T-helper 1 cell (primary cell): ENCODE data around the gene PRDM16.
"Not testable (repeated sequence)": the region's sequence is repeated elsewhere in the genome, so short reads cannot be mapped to it uniquely, and the experiment has no call there.

Source experiments
- DNase-seq, 5 donors: peaks; one replicate each; pipeline ENCODE4 v3.0.0-alpha.2; 2012 to 2020

PRDM16 gene

DNA sequence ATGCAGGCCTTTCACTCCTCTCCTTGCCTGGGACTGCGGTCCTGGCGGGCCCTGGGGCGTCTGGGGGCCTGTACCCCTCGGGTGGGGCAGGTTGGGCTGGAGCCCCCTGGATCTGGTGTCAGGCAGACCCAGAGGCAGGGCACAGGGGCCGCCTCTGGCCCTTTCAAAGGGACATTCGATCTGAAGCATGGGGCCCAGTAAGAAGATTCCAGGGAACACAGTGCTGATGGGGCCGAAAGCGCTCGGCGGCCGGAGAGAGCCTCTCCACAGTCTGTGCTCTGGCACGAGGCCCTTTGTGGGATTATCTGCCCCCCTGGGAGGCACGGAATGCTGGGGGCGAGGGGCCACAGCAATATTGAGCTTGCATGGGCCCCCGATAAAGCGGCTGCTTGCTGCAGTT is 15.2 kb downstream of the PRDM16 start:
- DNase-seq, result no peak

DNA sequence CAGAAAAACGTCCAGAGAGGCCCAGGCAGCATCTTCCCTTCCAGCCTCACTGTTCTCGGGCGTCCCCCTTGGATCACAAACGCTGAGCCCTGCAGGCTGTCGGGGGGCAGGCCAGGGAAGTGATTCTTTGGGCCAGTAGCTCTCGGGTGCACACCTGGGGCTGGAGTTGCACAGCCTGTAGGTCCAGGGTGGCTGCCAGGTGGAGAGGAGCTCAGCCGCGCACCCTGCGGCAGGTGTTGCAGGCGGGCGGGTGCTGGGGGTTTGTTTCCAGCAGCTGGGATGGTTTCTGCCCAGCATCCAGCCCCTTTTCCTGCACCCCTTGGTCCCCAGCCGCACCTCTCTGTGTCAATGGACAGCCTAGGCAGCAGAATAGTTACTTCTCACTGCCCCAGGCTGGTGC is 15.7 kb downstream of the PRDM16 start:
- no peak for DNase-seq

- no peak for DNase-seq
Observed at GRCh38 chr1:3085721-3086120, 16.7 kb downstream of the PRDM16 start.

GRCh38 chr1:3086272-3086974 is 17.4 kb downstream of the PRDM16 start:
- DNase-seq, result no peak

- DNase-seq, result no peak
Observed at GRCh38 chr1:3087049-3087448, 18.0 kb downstream of the PRDM16 start.

DNA sequence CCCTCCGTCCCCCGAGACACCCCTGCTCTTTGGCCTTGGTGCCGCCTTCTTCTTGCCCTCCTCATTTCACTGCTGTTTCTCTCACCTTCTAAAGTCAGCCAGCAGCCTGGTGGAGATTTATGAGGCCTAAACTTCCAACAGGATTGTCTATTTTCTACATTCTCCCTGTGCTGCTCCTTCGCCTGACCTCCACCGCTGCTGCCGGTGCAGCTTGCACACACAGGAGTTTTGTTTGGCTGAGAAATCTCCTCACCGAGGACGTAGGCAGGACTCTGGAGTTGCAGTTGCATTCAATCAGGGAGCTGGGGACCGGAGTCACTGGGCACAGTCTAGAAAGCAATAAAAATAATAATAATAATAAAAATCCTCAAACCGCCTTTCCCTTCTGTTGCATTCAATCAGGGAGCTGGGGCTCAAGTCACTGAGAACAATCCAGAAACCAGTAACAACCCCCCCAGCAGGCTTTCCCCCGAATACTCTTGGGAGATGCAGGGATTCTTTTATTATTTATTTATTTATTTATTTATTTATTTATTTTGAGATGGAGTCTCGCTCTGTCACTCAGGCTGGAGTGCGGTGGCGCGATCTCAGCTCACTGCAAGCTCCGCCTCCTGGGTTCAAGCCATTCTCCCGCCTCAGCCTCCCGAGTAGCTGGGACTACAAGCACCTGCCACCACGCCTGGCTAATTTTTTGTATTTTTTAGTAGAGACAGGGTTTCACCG is 19.1 kb downstream of the PRDM16 start:
- not testable (repeated sequence) for DNase-seq

DNA sequence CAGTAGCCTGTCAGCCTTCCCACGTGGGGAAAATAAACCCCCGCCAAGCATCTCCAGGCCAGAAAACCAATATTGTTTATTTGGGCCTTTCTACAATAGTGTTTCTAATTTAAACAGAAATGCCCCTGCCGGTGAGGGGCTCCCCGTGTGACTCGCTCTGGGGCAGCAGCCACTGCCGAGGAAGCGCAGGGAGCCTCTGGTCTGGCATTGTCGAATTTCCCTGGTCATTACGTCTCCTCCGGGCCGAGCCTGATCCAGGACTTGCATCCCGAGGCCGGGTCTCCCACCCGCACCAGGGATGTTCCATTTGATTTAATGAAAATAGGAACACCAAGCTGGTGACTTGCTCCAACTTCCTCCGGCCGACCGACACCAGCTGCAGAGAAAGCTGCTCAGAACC is 20.5 kb downstream of the PRDM16 start:
- DNase-seq, result no peak

DNA sequence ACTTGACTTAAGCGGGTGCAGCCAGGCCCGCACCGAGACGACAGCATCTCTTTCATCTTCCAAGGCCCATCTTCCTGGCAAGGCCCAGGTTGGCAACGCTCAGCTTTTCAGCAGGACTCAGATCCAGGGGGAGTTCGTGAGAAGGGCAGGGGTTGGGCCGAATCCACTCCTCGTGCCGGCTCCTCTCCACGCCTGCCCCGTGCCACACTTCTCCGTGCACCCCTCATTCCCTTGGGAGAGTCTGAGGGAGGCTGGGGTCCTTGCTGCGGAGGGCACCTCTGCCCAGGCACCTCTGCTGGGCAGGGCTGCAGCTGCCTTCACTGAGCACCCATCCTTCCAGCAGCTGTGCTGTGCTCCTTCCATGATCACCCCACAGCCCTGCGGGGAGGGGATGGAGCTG is 22.3 kb downstream of the PRDM16 start:
- DNase-seq, result no peak

GRCh38 chr1:3092530-3092929 is 23.5 kb downstream of the PRDM16 start:
- no peak for DNase-seq

DNA sequence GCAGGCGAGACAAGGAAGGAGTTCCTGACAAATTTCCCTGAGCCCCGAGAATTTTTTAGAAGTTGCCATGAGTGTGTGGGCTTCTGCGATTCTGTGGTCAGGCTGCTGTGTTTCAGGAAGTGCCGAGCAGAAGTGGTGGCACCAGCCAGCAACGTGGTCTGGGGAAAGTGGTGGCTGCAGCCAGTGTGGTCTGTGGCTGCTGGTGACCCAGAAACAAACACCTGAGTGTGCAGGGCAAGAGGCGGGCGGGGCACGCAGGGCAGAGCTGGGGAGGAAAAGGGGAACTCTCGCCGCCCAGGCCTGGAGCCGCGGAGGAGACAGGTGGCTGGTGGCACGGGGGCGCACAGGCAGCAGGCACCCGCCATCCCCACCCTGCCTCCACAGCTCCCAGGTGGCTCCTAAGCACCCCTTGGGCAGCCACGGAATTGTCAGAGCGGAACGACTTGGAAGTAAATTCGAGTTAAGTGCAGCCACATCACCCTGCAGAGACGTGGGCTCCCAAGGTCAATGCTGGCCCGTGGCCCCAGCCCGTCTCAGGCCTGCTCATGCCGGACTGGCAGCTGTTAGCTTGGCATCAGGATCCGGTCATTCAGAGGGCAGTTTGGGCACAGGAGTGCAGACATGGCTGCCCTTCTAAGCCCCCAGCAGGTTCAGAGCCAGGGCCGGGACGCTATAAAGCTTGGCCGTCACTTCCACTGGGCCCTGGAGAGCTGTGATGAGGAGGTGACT is 25.1 kb downstream of the PRDM16 start:
- DNase-seq, result no peak

GRCh38 chr1:3094863-3095780 is 26.1 kb downstream of the PRDM16 start:
- no peak for DNase-seq

DNA sequence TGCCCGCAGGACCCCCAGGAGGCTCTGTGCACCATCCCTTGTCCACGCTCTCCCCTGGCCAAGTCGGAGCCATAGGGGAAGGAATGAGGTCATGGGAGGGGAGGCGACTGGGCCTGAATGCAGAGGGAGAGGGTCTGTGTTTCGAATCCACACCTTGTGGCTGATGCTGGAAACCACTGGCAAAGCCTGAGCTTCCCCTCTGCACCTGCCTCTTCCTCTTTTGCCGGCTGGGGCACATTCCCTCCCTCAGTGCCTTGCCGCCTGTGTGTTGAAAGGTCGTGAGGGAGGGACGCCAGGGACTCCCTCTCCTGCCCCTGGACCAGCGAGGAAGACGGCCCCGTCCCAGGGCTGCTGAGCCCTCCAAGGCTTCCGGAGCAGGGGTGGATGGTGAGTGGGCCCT is 27.3 kb downstream of the PRDM16 start:
- DNase-seq, result no peak

DNA sequence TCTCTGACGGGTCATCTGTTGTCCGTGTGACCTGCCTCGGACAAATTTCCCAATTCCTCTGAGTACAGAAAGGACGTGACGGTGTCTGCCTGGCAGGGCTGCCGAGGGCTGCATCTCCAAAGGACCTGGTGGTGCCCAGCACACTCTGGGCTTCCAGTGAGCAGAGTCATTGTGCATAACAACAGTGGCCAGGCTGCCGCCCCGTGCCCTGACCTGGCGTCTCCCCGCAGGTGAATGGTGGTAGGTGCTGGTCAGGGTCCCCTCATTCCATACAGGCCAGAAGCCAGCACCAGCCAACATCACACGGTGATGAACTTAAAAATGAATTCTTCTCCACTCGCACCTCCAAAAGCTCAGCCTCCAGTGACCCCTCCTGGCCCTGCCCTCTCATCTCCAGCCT is 28.2 kb downstream of the PRDM16 start:
- no peak for DNase-seq

- no peak for DNase-seq
Observed at GRCh38 chr1:3097861-3098260, 28.9 kb downstream of the PRDM16 start.

- no peak for DNase-seq
Observed at GRCh38 chr1:3099861-3100260, 30.9 kb downstream of the PRDM16 start.

GRCh38 chr1:3101124-3101939 is 32.3 kb downstream of the PRDM16 start:
- DNase-seq, result no peak

GRCh38 chr1:3102641-3103040 is 33.6 kb downstream of the PRDM16 start:
- no peak for DNase-seq

GRCh38 chr1:3103967-3104677 is 35.1 kb downstream of the PRDM16 start:
- no peak for DNase-seq

DNA sequence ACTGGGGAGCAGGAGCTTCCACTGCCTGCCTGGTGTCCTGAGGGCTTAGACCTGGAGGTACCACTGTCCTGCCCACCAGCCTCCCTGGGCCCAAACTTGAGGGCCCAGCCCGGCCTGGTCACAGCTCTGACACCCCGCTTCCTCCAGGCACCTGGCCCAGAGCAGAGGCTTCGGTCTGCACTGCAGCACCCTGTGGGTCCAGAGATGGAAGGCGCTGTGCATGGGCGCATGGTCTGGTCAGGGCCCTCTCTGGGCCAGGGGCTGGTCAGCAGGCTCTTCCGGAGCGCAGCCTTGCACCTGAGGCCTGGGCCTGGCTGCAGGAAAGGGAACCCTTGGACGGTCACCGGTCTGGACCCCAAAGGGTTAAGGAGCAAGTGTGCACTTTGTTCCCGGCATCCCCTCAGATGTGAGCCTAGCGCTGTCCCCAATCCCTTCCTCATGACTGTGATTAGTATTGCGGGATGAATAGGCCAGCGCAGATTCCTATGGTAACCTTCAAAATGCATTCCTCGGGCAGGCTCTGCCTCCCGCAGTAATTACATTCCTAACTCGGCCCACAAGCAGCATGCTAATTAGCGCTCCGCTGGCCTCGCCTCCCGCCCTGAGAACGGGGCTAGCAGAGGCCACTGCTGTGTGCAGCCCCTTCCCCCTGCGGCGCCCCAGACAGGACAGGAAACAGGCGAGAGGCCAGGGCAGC is 36.3 kb downstream of the PRDM16 start:
- DNase-seq, result no peak

DNA sequence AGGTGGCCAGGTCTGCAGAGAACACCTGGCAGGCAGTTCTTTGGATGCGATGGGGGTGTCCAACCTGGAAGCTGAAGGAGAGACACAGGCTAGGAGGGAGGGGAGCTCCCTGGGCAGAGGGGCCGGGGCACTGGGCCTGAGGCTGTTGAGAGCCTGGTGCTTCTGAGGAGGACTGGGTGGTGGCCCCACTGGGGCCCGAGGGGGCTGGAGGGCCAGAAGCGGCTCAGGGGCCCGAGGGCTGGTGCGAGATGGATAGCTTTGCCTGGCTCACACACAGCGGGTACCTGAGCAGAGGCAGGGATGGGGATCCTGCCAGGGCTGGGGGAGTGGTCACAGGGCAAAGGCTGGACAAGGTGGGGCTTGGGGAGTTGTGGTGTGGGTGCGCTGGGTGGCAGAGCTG is 37.2 kb downstream of the PRDM16 start:
- no peak for DNase-seq

DNA sequence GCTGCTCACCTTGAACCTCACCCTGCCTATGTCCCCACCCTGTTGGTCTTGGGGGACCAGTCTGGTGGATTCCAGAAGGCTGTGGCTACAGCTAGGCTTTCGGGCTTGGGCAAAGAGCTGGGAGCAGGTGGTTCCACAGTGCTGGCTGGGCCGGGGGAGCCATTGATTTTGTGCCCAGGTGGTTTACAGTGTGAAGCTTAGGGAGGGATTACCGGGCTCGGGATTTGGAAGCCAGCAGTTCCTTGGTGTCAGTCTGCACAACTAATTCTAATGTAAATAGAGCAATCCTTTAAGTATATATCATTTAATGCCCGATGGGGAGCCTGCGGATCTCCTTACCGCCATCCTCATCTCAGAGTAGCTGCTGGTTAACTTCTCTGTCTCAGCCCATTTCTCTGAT is 38.2 kb downstream of the PRDM16 start:
- DNase-seq, result no peak
